Activated CD8-positive, alpha-beta memory T cell treated with anti-CD3 and anti-CD28 coated beads for 1 hour (primary cell): Measurements from ENCODE around the gene GRK6.

Source experiments
- DNase-seq, 2 donors: peaks; one replicate each; pipeline ENCODE4 v3.0.0-alpha.2; 2020; ENCODE audit warnings: low read depth in 1 of 2; ENCODE audit errors: extremely low read depth in 1 of 2

The GRK6 gene

DNA sequence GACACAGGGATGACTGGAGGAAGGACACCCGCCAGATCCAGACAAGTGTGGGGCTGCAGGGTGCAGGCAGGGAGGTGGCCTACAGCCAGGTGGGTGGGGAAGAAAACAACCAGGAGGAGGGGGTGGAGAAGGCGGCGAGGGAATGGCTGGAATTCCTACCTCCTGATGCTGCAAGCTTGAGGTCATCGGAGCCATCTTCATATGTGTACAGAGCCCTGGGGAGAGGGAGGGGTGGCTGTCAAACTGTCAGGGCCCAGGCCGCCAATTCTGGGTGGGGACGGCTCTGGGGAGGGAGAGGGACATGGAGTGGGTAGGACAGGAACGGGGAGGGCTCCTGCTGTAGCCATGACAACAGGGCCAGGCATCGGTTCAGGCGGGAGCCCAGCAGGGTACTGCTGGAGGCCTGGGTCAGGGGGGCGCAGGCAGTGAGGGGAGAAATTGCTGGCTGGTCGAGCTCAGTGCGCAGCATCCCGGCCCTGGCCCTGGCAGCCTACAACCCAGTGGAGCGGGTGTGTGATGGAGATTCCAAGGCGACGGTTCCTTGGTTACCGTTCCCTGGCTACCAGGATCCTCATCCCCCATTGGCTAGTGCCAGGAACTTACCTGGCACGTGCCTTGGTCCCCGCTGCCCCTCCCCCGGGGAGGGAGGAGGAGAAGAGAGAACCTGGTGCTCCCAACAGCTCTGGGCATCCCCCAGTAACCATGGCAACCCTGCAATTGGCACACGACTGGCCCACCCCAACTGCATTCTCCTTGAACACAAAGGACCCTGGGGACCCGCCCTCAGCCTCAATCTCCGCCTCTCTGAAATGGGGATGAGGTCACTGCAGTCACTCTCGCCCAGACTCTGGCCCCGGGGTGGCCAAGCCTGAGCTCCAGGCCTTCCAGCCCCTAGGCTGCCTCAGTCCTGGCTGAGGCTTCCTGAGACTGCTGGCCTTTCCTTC lies 42.5 kb downstream of the GRK6 start:
- no peak for DNase-seq

DNA sequence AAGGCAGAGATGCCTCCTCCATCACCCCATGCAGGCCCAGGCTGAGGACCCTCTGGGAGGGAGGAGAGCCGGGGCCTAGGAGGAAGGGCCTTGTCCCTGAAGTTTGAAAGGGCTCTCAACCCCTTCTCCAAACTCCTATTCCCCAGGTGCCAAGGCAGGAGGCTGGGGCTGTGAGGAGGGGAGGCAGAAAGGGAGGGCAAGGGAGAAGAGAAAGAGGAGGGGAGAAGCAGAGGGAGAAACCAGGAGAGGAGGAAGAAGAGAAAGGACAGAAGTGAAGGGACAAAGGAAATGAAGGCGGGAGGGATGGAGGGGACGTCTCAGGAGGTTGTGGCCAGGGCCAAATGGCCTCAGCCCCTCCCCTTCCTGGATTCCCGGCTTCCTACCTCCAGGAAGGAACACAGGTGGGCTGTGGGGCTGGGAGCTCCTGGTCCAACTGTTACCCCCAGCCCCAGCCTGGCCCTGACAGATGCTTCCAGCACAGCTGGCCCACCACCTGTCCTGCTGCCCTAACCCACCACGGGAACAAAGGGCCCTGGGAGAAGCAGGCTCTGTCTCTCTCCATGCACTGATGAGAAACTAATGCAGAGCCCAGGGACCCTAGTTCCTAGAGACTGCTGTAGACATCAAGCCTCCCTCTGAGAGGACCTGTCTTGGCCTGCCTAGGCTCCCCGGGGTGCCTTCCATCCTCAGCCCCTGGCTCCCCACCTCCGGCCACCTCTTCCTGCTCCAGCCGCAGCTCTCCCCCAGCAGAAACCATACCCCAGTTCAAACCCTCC lies 43.5 kb downstream of the GRK6 start:
- no peak for DNase-seq

DNA sequence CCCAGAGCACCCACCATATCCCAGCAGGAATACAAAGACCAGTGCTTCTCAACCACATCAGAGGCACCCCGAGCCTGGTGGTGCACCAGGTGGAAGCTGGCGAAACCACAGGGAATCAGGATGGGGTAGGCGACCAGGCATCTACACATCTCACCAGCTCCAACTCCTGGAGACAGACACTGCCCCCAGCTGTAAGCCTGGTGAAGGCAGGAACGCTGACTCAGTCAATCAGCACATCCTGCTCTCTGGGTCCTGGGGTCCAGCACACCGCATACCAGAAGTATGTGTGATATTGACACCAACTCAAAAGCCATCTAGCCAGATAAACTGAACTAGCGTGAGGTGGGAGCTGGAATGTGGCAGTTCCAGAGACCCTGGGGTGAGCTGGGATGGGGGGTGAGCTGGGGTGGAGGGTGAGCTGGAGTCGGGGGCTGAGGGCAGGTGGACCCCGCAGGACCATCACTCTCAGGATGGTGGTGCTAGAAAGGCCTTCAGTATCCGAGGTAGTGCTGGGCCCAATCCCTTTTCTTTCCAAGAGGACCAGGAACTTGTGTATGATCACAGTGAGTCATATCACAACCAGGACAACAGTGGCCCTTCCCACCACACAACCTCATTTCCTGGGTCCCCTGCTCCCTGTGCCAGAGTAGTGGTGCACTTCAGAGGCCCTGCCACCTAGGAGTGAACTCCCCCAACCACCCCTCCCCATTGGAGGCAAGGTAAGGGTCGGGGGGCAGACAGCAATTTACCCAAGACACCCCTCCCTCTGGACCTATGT lies 44.5 kb downstream of the GRK6 start:
- no peak for DNase-seq

DNA sequence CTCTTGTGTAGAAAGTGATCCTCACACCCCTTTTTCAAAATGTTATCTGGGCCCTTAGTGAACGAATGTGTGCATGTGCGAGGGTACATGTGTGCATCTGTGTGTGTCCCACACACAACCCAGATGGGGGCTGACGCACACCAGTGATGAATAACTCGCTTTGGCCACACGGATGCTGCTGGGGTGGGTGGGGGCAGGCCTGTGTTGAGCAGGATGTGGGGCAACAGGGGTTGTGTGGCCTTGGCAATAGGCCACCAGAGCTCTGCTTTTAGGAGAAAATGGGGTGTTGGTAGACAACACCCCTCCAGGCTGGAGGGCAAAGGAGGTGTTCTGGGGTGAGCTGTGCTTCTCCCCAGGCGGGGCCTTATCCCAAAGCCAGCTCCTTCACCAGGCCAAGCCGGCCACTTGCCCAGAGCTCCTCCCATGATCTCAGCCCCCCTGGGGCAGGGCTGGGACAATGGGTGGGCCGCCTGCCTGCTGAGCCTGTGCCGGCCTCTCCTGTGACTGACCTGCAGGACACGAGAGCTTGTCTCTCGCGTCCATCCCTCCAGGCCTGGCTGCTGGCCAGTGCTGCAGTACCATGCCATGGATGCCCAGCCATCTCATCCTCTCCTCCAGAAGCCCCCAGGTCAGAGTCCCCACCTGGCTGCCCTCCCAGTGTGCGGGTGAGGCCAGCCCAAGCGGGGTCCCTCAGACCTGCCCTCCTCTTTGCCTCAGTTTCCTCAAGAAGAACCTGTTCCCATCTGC lies 45.3 kb downstream of the GRK6 start:
- no peak for DNase-seq

DNA sequence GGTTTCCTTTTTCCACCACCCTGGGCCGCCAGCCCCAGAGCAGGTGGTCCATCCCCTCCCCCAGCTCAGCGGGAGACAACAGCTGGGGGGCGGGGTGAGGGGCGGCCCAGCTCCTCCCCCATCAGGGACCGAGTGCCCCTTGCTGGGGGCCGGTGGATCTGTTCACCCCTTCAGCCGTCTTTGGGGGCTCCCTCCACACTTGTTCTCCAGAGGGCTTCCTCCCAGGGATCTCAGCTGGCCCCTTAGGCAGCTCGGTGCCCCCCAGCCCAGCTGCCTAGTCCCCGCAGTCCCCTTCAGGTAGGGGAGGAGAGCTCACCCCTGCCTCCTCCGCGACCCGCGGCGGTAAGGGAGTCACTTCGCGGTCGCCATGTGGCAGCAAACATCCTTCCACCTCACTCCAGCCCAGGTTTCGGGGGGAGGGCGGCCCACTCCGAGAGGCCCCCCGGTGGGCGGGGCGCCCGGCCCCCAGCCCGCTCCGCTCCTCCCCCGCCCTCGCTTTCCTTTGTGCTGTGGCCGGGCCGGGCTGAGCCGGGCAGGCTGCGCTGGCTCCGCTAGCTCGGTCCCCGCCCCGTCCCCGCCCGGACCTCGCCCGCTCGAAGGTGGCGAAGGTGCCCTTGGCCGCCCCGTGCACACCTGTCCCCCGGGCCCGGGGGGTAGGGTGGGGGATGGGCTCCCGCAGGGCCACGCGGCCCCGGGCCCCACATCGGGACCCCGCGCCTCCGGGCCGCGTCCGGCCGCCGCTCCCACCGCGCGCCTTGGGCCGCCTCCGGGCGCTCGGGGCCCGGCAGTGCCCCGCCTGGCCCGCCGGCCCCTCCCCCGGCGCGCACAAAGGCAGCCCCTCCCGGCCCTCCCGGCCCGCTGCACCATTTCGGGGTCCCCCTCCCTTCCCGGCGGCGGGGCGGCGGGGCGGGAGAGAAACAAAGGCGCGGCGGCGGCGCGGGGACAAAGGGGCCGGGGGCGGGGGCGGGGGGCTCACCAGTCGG lies 46.3 kb downstream of the GRK6 start:
- DNase-seq: peak in 1 of 2 donors; percentile 40

DNA sequence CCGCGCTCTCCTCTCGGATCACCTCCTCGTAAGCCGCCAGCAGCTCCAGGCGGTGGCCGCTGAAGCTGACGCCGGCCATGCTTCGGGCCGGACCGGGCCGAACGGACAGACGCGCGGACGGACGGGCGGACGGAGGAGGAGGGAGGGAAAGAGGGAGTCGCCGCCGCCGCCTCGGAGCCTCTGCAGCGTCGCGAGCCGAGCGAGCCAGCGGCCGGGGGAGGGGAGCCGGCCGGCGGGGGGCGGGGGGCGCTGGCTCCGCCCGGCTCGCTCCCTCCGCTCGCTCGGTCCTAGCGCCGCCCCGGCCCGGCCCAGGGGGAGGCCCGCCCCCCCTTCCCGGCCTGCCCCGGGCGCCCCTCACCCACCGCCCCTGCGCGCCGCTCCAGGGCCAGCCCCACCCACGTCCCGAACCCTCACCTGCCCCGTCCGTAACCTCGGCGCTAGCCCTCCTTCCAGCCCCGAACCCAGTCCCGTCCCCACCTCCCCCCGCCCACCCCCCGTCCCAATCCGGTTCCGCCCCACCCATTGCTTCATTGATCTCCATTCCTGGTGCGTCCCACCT lies 47.0 kb downstream of the GRK6 start, which contains the start of gene DBN1:
Gene DBN1, minus strand, starts transcription at position 192 of the 559 bp plus-strand sequence. Its CDS starts 113 bp downstream, at position 79.
- DNase-seq: no peak

DNA sequence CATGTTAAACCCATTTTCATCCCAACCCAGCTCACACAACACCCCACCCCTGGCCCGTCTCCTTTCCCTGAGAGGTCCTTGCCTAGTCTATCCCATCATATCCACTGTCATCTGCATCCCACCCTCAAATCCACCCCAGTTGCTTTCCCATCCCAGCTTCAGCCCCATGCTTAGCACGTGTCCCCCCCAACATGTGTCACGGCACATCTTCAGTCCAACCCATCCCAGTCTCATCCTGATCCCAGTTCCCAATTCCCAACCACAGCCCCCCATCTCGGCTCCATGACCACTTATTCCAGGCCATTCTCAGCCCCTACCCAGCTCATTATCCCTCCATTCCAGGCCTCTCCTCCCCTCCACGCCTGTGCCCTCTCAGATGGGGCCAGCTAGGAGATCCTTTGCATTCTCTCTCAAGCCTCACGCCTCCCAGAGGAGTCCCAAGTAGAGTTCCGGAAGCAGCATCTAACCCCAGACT lies 47.6 kb downstream of the GRK6 start:
- DNase-seq: no peak

DNA sequence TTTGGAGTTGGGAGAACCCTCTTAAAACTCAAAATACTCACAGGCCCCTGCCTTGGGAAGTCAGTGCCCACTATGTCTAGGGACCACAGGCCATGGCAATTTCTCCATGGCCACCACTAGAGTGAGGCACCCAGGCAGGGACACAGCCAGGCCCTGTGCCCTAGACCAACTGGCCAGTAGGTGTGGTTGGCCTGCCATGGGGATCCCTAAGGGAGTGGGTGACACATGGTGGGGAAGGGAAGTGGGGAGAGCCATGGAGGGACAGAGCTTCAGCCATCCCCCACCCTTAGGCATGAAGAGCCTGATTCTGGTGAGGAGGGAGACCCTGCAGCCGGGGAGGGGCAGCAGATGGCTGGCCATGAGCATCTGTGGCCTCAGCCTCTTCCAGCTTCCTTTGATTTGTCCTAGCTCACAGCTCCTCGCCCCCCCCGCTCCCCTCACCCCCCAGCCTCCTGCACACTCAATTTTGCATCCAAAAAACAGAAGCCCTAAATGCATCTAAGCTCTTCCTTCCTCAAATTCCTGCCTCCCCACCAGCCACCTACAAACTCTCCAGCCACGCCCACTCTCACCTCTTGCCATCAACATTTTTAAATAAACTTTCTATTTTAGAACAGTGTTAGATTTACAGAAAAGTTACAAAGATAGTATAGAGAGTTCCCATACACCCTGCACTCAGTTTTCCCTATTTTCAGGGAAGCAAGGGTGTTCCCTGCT lies 48.5 kb downstream of the GRK6 start:
- DNase-seq: no peak

DNA sequence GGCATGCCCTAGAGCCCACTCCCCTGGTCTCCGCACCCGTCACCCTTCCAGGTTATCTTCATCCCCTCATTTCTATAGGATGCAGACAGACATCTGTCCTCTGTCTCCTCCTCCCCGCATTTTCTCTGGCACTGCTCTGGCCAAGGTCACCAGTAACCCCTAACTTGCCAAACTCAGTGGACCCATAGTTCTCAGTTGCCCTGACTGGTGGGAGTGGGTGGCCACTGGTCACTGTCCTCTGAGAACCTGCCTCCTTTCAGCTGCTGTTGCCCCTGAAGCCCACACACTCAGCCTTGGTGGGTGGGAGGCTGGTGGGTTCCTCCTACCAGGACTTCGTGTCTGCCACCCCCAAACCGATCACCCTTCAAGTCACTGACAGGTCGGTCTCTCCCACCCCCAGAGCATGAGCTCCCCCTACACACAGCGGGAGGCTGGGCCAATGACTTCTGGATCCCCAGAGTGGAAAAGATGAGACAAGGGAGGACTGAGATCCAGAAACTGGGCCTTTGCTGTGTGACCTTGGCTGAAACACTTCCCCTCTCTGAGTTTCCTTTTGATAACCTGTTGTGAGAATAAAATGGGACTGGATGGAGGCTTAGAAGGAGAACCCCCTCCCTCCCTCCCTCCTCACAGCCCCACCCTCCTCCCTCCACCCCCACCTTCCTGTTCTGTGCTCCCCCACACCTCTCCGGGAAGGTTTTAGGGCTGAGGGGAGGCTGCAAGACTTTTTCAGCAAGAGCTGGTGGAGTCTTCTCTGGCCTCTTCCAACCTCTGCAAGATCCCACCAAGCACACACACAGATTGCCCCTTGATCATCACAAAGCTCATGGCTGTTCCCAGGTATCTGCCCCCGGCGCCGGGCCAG lies 49.3 kb downstream of the GRK6 start:
- DNase-seq: no peak

DNA sequence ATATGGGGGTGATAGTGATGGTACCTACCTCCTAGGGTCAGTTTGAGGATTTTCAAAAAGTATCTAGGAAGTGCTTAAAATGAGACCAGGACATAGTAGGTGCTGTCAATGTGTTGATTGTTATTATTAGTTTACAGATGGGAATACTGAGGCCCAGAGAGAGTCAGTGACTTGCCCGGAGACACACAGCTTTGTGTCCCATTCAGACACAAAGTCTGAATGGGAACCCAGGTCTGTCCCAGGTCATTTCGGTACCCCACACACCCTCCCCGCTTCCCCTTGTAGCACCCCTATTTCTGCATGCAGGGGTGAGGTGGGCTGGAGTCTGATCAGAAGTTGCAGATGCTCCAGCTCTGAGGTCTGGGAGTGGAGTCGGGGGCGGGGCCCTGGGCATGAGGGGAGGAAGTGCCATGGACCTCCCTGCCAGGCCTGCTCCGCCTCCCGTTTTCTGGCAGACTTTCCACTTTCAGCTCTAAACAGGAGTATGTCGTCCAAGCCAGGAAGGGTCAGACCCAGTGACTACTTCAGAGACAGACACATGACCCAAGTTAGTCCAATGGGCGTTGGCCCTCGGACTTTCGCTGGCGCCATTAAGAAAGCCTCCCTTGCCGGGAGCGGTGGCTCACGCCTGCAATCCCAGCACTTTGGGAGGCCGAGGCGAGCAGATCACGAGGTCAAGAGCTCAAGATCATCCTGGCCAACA lies 50.2 kb downstream of the GRK6 start:
- no peak for DNase-seq

DNA sequence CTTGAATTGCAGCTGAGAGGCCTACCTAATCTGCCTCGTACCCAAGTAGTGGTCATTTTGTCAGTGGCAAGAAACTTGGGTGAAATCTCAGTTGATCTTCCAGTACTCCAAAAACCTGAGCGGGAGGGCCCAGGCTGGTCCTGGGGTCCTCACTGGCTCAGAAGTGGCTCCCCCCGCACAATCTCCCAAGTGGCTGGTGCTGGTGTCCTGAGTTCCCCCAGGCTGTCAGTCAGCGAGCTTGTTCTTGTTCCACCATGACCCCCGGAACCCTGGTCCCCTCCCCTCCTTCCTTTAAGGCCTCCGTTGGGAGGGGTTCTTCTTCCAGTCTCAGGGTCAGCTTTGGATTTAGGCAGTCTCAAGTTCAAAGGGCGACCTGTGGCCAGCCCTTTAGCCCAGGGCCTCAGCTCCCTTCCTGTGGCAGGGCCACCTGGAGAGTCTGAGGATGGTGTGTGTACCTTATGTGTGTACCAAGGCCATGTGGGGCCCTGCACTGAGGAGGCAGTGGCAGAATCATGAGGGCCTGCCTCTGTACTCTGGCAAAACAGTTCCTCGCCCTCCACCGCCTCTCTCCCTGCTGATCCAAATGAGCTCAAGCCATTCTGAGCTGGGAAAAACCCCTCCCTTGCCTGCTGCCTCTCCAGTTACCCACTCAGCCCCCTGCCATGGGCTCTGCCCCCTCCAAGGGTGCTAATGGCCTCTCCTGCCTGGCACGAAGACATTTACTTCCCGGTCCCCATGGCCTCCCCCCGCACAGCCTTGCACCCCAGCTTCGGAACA lies 51.4 kb downstream of the GRK6 start:
- DNase-seq: no peak

DNA sequence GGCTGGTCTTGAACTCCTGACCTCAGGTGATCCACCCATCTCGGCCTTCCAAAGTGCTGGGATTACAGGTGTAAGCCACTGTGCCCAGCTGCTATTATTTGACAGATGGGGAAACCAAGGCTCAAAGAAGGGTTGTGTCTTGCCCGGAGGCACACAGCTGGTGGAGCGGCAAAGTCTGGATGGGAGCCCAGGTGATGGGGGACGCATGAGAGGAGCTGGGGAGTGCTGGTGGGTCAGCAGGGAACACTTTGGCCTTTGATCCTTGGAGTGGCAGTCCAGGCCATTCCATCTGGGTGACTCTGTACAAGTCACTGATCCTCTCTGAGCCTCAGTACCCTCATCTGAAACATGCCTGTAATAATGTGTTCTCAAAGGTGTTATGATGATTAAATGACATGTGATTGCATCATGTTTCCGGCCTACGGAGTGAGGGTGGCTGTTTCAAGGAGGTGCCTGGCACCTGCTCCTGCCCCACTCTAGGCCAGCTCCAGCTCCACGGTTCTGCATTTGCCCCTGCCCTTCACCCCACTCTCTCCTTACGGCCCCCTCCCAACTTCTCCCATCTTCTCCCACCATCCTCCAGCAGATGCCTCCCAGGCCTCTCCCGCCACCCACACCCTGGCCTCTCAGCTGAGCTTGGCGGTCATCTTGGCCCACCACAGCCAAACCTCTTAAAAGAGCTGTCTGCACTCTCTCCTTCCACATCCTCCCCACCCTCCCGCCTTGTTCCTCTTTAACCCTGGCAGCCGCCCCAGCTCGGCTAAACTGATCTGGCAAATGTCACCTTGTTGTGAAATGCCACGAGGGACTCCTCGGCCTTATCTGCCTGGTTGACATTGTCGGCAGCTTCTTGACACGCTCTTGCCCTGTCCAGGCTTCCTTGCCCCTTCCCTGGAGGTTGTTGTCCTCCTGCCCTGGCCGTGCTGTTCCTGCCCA lies 52.5 kb downstream of the GRK6 start:
- no peak for DNase-seq

DNA sequence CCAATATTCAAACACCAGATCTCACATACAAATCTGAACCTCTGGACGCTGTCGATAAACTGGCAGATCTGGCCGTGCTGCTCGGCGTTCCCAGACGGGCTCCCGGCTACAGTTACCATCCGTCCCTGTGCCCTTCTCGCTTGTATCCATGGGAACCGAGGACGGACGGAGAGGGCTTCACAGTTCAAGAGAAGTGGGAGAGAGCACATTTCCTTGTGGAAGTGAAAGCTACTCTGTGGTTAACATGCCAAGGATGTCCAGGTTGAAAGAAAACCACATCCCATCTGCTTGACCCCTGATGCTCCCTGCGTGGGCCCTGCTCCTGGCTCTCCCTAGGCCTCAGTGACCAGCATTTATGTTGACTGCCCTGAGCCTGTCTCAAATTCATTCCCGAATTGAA lies 53.3 kb downstream of the GRK6 start:
- DNase-seq: no peak

DNA sequence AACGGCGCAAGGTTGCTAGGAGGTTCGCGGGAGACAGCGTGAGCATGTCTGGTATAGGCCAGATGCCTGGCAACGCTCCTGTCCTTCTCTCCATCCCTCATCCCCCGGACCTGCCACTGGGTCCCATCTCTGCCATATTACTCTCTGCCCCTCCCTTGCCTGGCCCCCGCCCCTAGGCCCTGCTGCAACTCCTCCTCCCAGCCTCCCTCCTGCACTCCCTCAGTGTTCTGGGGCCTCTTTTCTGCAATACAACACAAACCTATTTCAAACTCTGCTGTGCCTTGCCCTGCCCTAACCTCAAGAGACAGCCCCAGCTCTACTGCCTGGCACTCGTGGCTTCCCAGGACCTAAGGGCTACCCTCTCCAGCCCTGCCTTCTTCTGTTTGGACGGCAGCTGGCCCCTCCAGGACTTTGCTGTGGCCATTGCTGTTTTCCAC lies 55.9 kb downstream of the GRK6 start:
- DNase-seq: no peak

DNA sequence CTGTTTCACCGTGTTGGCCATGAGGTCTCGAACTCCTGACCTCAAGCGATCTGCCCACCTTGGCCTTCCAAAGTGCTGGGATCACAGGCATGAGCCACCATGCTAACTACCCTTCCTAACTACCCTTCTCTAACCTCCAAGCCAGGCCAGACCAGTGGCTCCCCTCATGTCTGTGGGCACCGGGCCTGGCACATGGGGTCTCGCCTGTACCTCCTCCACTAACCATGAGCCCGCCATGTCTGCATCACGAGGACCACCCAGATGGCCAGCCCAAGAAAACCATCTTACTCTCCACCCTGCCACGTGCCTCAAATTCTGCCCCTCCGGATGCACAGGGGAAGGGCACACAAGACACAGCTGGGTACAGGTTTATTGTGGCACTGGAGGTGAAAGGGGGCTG lies 56.6 kb downstream of the GRK6 start:
- DNase-seq: no peak
